HCT116 (cell line): ENCODE measurements around the gene COX4I2. TPM values are rescaled to one million over a fixed set of nuclear protein-coding genes. Genes with fewer than 3 reads are reported as not detected.

Experiments used
- ATAC-seq: fragments of 200-7000 bp; cut with Tn5 transposase; 2 replicates; pipeline ENCODE4 v1.9.1; 2020; ENCODE audit warnings: mild to moderate bottlenecking, moderate library complexity
- BruUV-seq: library from RNA; stranded (reverse); fragments of 400-500 nt; replicated peaks from 2 replicates; lab custom pipeline; 2021; lab: Mats Ljungman, UMichigan
- CTCF ChIA-PET: fragments of 300-600 bp; sonication (Branson Sonifier 250); formaldehyde crosslinking; loops from one replicate; lab custom pipeline; 2021; ENCODE audit warnings: antibody characterized with exemption; lab: Charles Lee
- POLR2A ChIA-PET: fragments of 300-600, 350-600 bp; sonication (Branson Sonifier 250); formaldehyde crosslinking; loops from one replicate; lab custom pipeline; 2021; ENCODE audit warnings: antibody characterized with exemption; lab: Charles Lee
- RAD21 ChIA-PET, 2 experiments: fragments of 300-600 bp; sonication (Branson Sonifier 250); formaldehyde crosslinking; loops; one replicate each; lab custom pipeline; 2023; ENCODE audit warnings: low total read pairs in 2 of 2; ENCODE audit not compliant: uncharacterized antibody in 2 of 2, unreplicated experiment in 2 of 2, low non-redundant PET in 1 of 2; lab: Charles Lee
- DNase-seq: peaks from one replicate; pipeline ENCODE4 v3.0.0-alpha.2; 2010; ENCODE audit warnings: low read depth, low spot score
- H2AFZ ChIP-seq: fragments of 200-600 bp; shearing (Covaris generic), sonication (generic); 2 replicates; pipeline ENCODE4 v1.6.1; 2017; ENCODE audit warnings: low read depth, mixed run types, mixed read lengths, antibody characterized with exemption, low read length; ENCODE audit not compliant: poor library complexity, severe bottlenecking
- H3K27ac ChIP-seq: 2 replicates; pipeline ENCODE4 v1.5.1; 2012; ENCODE audit warnings: low read depth, low read length
- H3K27me3 ChIP-seq: fragments of 200-600 bp; sonication (generic); 2 replicates; pipeline ENCODE4 v1.6.1; 2016; ENCODE audit warnings: mixed run types, low read length, mixed read lengths; ENCODE audit not compliant: insufficient read depth
- H3K36me3 ChIP-seq, 2 experiments: fragments of 200-500 bp in 1 of 2; fragments of 200-600 bp in 1 of 2; sonication (Bioruptor generic) in 1 of 2; sonication (generic) in 1 of 2; 2 replicates each; pipeline versions ENCODE4 v1.5.1 to v1.6.1; 2014 to 2016; ENCODE audit warnings: low read length in 2 of 2, inconsistent platforms in 1 of 2, mixed read lengths in 1 of 2, mixed run types in 1 of 2; ENCODE audit not compliant: insufficient read depth in 2 of 2, control insufficient read depth in 1 of 2
- H3K4me1 ChIP-seq, 2 experiments: fragments of 200-600 bp in 1 of 2; sonication (generic) in 1 of 2; 2 replicates each; pipeline versions ENCODE4 v1.5.1 to v1.6.1; 2012 to 2017; ENCODE audit warnings: low read length in 2 of 2, inconsistent platforms in 1 of 2, mild to moderate bottlenecking in 1 of 2, mixed read lengths in 1 of 2, mixed run types in 1 of 2, moderate library complexity in 1 of 2; ENCODE audit not compliant: insufficient read depth in 2 of 2, control insufficient read depth in 1 of 2
- H3K4me2 ChIP-seq: fragments of 200-600 bp; sonication (generic); 2 replicates; pipeline ENCODE4 v1.6.1; 2017; ENCODE audit warnings: mixed run types, low read length, mixed read lengths
- H3K4me3 ChIP-seq, 2 experiments: fragments of 200-600 bp in 1 of 2; sonication (generic) in 1 of 2; replicated peaks in 1 of 2; 2 replicates each; pipeline ENCODE4 v1.5.1; 2011 to 2016; ENCODE audit warnings: low read length in 2 of 2, control low read depth in 1 of 2, low read depth in 1 of 2, mild to moderate bottlenecking in 1 of 2, mixed read lengths in 1 of 2, mixed run types in 1 of 2
- H3K79me2 ChIP-seq: fragments of 200-600 bp; sonication (generic); 2 replicates; pipeline ENCODE4 v1.6.1; 2017; ENCODE audit warnings: mild to moderate bottlenecking, mixed run types, low read length, moderate library complexity, mixed read lengths; ENCODE audit not compliant: insufficient read depth
- H3K9ac ChIP-seq: fragments of 200-600 bp; sonication (generic); 2 replicates; pipeline ENCODE4 v1.6.1; 2016; ENCODE audit warnings: low read length, mixed read lengths
- H3K9me2 ChIP-seq: fragments of 200-600 bp; sonication (generic), shearing (Covaris generic); 2 replicates; pipeline ENCODE4 v1.6.1; 2017; ENCODE audit warnings: mixed run types, mild to moderate bottlenecking, moderate library complexity; ENCODE audit not compliant: insufficient read depth
- H3K9me3 ChIP-seq, 2 experiments: fragments of 200-500 bp in 1 of 2; fragments of 200-600 bp in 1 of 2; sonication (Bioruptor generic) in 1 of 2; sonication (generic) in 1 of 2; 2 replicates each; pipeline ENCODE4 v1.6.1; 2014 to 2017; ENCODE audit warnings: low read length in 2 of 2, mixed read lengths in 2 of 2, inconsistent platforms in 1 of 2, low read depth in 1 of 2, mild to moderate bottlenecking in 1 of 2, mixed run types in 1 of 2, moderate library complexity in 1 of 2; ENCODE audit not compliant: control insufficient read depth in 1 of 2, insufficient read depth in 1 of 2
- H4K20me1 ChIP-seq: fragments of 200-600 bp; sonication (generic), shearing (Covaris generic); 2 replicates; pipeline ENCODE4 v1.6.1; 2017; ENCODE audit warnings: mixed run types, mild to moderate bottlenecking, moderate library complexity; ENCODE audit not compliant: insufficient read depth
- CBX3 ChIP-seq: IDR thresholded peaks from 2 replicates; pipeline ENCODE4 v1.6.1; 2012; ENCODE audit warnings: low read depth
- EGR1 ChIP-seq: IDR thresholded peaks from 2 replicates; pipeline ENCODE4 v1.6.1; 2012; ENCODE audit warnings: low read depth
- ELF1 ChIP-seq: IDR thresholded peaks from 2 replicates; pipeline ENCODE4 v1.6.1; 2012; ENCODE audit warnings: low read depth, borderline replicate concordance
- EZH2 ChIP-seq: fragments of 200-600 bp; sonication (generic); IDR thresholded peaks from 2 replicates; pipeline ENCODE4 v1.6.1; 2017; ENCODE audit warnings: antibody characterized with exemption, mixed run types
- EZH2phosphoT487 ChIP-seq: fragments of 200-600 bp; IDR thresholded peaks from 2 replicates; pipeline ENCODE4 v1.6.1; 2018; ENCODE audit warnings: antibody characterized with exemption, borderline replicate concordance
- FOSL1 ChIP-seq: IDR thresholded peaks from 2 replicates; pipeline ENCODE4 v1.6.1; 2012; ENCODE audit warnings: low read depth
- JUND ChIP-seq: IDR thresholded peaks from 2 replicates; pipeline ENCODE4 v1.6.1; 2012
- POLR2A ChIP-seq: IDR thresholded peaks from 2 replicates; pipeline ENCODE4 v1.7.0; 2011; ENCODE audit warnings: borderline replicate concordance; ENCODE audit not compliant: insufficient read depth, insufficient read length; ENCODE audit errors: extremely low read depth
- POLR2AphosphoS5 ChIP-seq: IDR thresholded peaks from 2 replicates; pipeline ENCODE4 v1.6.1; 2011; ENCODE audit warnings: mild to moderate bottlenecking, low read depth, low read length, moderate library complexity
- SRF ChIP-seq: IDR thresholded peaks from 2 replicates; pipeline ENCODE4 v1.6.1; 2012; ENCODE audit warnings: low read depth
- ZFX ChIP-seq: fragments of 450-650 bp; IDR thresholded peaks from 2 replicates; pipeline ENCODE4 v1.6.1; 2017
- ZNF274 ChIP-seq: fragments of 200-500 bp; sonication (Bioruptor generic); IDR thresholded peaks from 2 replicates; pipeline ENCODE4 v1.6.1; 2014; ENCODE audit warnings: mild to moderate bottlenecking, low read depth, low read length, inconsistent platforms
- intact Hi-C: fragments of 100-400 bp; cut with micrococcal nuclease; formaldehyde crosslinking; loops from 2 replicates; pipeline ENCODE4 v1.10.0; 2022
- total RNA-seq: library from RNA; stranded (reverse); gene quantifications from one replicate; pipeline ENCODE4 v1.2.1, GENCODE V29; 2021; ENCODE audit not compliant: unreplicated experiment
- TF ChIP-seq, protein P1 (sequence below), 3 experiments: fragments of 200-600 bp in 1 of 3; sonication (generic) in 1 of 3; IDR thresholded peaks in 2 of 3; conservative IDR thresholded peaks in 1 of 3; 2 replicates each; pipeline ENCODE4 v1.5.1; 2012 to 2017; ENCODE audit warnings: low read depth in 2 of 3, low read length in 2 of 3, antibody characterized with exemption in 1 of 3, borderline replicate concordance in 1 of 3, control low read depth in 1 of 3, mild to moderate bottlenecking in 1 of 3, mixed read lengths in 1 of 3, mixed run types in 1 of 3, moderate library complexity in 1 of 3; ENCODE audit not compliant: insufficient read depth in 1 of 3
- TF ChIP-seq, protein P2 (sequence below): IDR thresholded peaks from 2 replicates; pipeline ENCODE4 v1.6.1; 2012; ENCODE audit warnings: low read depth
- TF ChIP-seq, protein P3 (sequence below): IDR thresholded peaks from 2 replicates; pipeline ENCODE4 v1.6.1; 2012

COX4I2 gene
- total RNA-seq, 1 experiment from 2014 or later, result not detected

DNA sequence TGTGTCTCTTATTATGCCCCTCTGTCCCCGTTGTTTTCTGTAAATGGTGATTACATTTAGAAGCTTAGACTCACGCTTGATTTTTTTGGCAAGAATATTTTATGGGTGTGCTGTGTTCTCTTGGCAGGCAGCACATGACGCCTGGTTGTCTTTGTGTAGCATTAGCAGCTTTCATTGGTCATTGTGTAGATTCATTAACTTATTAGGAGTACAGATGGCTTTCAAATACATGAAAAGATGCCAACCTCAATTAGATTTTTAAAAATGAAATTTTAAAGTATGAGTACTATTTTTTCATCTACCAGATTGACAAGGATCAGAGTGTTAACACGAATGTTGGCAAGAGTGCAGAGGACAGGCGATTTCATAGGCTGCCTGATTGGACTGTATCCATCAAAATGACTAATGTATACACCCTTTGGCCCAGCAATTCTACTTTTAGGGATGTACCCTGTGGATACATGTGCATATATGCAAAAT, 15.2 kb downstream of the COX4I2 start:
- no peak overlapping the region for H2AFZ ChIP-seq
- POLR2A ChIA-PET, result no interaction called here

DNA sequence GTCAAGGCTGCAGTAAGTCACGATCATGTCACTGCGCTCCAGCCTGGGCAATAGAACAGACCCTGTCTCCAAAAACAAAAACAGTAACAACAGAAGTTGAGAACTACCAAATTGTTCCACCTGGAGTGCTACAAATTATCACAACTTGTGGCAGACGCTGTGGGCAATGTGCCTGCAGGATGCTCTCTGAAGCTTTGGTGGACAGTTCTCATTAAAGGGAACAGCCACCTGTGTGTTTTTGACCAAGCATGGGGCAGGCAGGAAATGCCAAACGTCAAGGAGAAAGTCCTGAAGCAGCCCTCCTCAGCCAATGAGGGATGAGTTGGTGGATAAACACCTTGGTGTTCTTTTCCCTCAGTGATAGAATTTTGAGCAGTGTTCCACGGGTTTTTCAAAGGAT, 15.8 kb downstream of the COX4I2 start:
- intact Hi-C loops, result no loop called here
- no peak overlapping the region for H3K9ac ChIP-seq
- TF ChIP-seq ELF1, result no peak
- no peak for TF ChIP-seq POLR2A
- TF ChIP-seq FOSL1, result no peak
- no peak for TF ChIP-seq POLR2AphosphoS5
- no peak for TF ChIP-seq EZH2phosphoT487
- no peak for TF ChIP-seq SRF
- TF ChIP-seq, protein P1, sequence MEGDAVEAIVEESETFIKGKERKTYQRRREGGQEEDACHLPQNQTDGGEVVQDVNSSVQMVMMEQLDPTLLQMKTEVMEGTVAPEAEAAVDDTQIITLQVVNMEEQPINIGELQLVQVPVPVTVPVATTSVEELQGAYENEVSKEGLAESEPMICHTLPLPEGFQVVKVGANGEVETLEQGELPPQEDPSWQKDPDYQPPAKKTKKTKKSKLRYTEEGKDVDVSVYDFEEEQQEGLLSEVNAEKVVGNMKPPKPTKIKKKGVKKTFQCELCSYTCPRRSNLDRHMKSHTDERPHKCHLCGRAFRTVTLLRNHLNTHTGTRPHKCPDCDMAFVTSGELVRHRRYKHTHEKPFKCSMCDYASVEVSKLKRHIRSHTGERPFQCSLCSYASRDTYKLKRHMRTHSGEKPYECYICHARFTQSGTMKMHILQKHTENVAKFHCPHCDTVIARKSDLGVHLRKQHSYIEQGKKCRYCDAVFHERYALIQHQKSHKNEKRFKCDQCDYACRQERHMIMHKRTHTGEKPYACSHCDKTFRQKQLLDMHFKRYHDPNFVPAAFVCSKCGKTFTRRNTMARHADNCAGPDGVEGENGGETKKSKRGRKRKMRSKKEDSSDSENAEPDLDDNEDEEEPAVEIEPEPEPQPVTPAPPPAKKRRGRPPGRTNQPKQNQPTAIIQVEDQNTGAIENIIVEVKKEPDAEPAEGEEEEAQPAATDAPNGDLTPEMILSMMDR (IDR thresholded peaks at IDR 0.05 in 2 of 3, conservative IDR thresholded peaks at IDR 0.05 in 1 of 3; ENCODE audit: borderline replicate concordance in 1 of 3, insufficient read depth in 1 of 3, low read depth in 2 of 3, low read length in 2 of 3), result no peak
- no peak for TF ChIP-seq EZH2
- TF ChIP-seq JUND, result no peak
- no peak for TF ChIP-seq CBX3
- TF ChIP-seq ZNF274, result no peak
- TF ChIP-seq, protein P2, sequence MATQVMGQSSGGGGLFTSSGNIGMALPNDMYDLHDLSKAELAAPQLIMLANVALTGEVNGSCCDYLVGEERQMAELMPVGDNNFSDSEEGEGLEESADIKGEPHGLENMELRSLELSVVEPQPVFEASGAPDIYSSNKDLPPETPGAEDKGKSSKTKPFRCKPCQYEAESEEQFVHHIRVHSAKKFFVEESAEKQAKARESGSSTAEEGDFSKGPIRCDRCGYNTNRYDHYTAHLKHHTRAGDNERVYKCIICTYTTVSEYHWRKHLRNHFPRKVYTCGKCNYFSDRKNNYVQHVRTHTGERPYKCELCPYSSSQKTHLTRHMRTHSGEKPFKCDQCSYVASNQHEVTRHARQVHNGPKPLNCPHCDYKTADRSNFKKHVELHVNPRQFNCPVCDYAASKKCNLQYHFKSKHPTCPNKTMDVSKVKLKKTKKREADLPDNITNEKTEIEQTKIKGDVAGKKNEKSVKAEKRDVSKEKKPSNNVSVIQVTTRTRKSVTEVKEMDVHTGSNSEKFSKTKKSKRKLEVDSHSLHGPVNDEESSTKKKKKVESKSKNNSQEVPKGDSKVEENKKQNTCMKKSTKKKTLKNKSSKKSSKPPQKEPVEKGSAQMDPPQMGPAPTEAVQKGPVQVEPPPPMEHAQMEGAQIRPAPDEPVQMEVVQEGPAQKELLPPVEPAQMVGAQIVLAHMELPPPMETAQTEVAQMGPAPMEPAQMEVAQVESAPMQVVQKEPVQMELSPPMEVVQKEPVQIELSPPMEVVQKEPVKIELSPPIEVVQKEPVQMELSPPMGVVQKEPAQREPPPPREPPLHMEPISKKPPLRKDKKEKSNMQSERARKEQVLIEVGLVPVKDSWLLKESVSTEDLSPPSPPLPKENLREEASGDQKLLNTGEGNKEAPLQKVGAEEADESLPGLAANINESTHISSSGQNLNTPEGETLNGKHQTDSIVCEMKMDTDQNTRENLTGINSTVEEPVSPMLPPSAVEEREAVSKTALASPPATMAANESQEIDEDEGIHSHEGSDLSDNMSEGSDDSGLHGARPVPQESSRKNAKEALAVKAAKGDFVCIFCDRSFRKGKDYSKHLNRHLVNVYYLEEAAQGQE, result no peak
- TF ChIP-seq ZFX, result no peak
- TF ChIP-seq, protein P3, sequence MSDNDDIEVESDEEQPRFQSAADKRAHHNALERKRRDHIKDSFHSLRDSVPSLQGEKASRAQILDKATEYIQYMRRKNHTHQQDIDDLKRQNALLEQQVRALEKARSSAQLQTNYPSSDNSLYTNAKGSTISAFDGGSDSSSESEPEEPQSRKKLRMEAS, result no peak
- ATAC-seq, result 0 out of 2 replicates have a peak, but pooled peaks have one; percentile 30
- H3K9me2 ChIP-seq, result no peaks in the 10 kb centered on the region
- no peaks in the 10 kb centered on the region for H3K79me2 ChIP-seq
- H3K9me3 ChIP-seq, result no peaks in the 10 kb centered on the region
- ChIA-PET CTCF (no interaction called here), RAD21 (interaction anchor here in 1 of 2 experiments (0.6 kb wide), 1 partner anchor 10 kb away, joined by 3 read pairs; no protein-coding TSS in a partner anchor), POLR2A (no interaction called here)
- H4K20me1 ChIP-seq, result no peaks in the 10 kb centered on the region
- no peak overlapping the region for H3K27ac ChIP-seq
- no peaks in the 10 kb centered on the region; a peak in 1 of 4 replicates for H3K36me3 ChIP-seq
- no peak overlapping the region for H3K4me2 ChIP-seq
- BruUV-seq, result no TSS peak
- DNase-seq, result no peak
- no peak overlapping the region for H2AFZ ChIP-seq
- no peaks in the 10 kb centered on the region for H3K27me3 ChIP-seq
- H3K4me1 ChIP-seq, result peaks cover 0 to 5% of the 10 kb centered on the region in 2 experiments; a peak in 1 of 4 replicates
- no peak overlapping the region for H3K4me3 ChIP-seq

More for the DNA sequence above, 15.2 kb downstream of the COX4I2 start:
- Histone ChIP-seq H3K4me2 (no peak overlapping the region), H3K9me2 (no peaks in the 10 kb centered on the region), H4K20me1 (no peaks in the 10 kb centered on the region), H3K4me1 (peaks cover 0 to 9% of the 10 kb centered on the region in 2 experiments; a peak in 3 of 4 replicates), H3K27ac (no peak overlapping the region), H3K27me3 (no peaks in the 10 kb centered on the region), H3K4me3 (no peak overlapping the region), H3K79me2 (no peaks in the 10 kb centered on the region), H3K9me3 (no peaks in the 10 kb centered on the region), H3K36me3 (no peaks in the 10 kb centered on the region; a peak in 1 of 4 replicates), H3K9ac (no peak overlapping the region)
- RAD21 ChIA-PET, result no interaction called here
- TF ChIP-seq ZFX, result no peak
- TF ChIP-seq EZH2phosphoT487, result no peak
- TF ChIP-seq EGR1, result no peak
- TF ChIP-seq ZNF274, result no peak
- TF ChIP-seq JUND, result no peak
- CTCF ChIA-PET, result interaction anchor here (1.6 kb wide), 1 partner anchor 8 kb away, joined by 5 read pairs; no protein-coding TSS in a partner anchor
- intact Hi-C loops, result no loop called here
- DNase-seq, result no peak
- BruUV-seq, result no TSS peak
- no peak for ATAC-seq
